HepG2 (cell line): ENCODE results near the gene ZNF148. TPM values are rescaled to one million over a fixed set of nuclear protein-coding genes. Genes with fewer than 3 reads are reported as not detected.
A peak's percentile ranks its signal among the peaks of the same experiment; 100 is the strongest.

Experiments used
- ATAD3A ChIP-seq: sonication (generic); formaldehyde crosslinking; IDR thresholded peaks from 2 replicates; pipeline ENCODE4 v1.4.0; 2020; ENCODE audit warnings: missing genetic modification reagents
- CREM ChIP-seq, 2 experiments: sonication (generic) in 1 of 2; formaldehyde crosslinking in 1 of 2; IDR thresholded peaks; 2 replicates each; pipeline versions ENCODE4 v1.4.0 to v1.6.1; 2016 to 2020; ENCODE audit warnings: antibody characterized with exemption in 1 of 2, mild to moderate bottlenecking in 1 of 2, missing genetic modification reagents in 1 of 2
- ISL2 ChIP-seq: sonication (generic); formaldehyde crosslinking; IDR thresholded peaks from 2 replicates; pipeline ENCODE4 v1.5.0; 2020; ENCODE audit warnings: missing genetic modification reagents
- KLF13 ChIP-seq: sonication (generic); formaldehyde crosslinking; IDR thresholded peaks from 2 replicates; pipeline ENCODE4 v1.4.0; 2020; ENCODE audit warnings: mild to moderate bottlenecking, missing genetic modification reagents
- KLF16 ChIP-seq, 2 experiments: sonication (generic) in 1 of 2; formaldehyde crosslinking in 1 of 2; IDR thresholded peaks; 2 replicates each; pipeline versions ENCODE4 v1.6.1 to v1.8.0; 2016 to 2023; ENCODE audit warnings: missing genetic modification reagents in 2 of 2, missing compliant biosample characterization in 1 of 2
- KLF9 ChIP-seq: IDR thresholded peaks from 2 replicates; pipeline ENCODE4 v1.6.1; 2016; ENCODE audit warnings: low read depth
- NBN ChIP-seq: fragments of 450-650 bp; conservative IDR thresholded peaks from 2 replicates; pipeline ENCODE4 v1.6.1; 2017
- NCOA2 ChIP-seq: sonication (generic); formaldehyde crosslinking; IDR thresholded peaks from 2 replicates; pipeline ENCODE4 v1.8.0; 2022; ENCODE audit warnings: inconsistent platforms
- PCBP1 ChIP-seq: fragments of 200-400 bp; formaldehyde crosslinking; IDR thresholded peaks from 2 replicates; pipeline ENCODE4 v1.6.1; 2017; ENCODE audit warnings: mild to moderate bottlenecking, low read depth, low read length, borderline replicate concordance
- TEAD3 ChIP-seq: optimal IDR thresholded peaks from 2 replicates; pipeline ENCODE3; 2016; ENCODE audit warnings: borderline replicate concordance
- ZBTB42 ChIP-seq: sonication (generic); formaldehyde crosslinking; IDR thresholded peaks from 2 replicates; pipeline ENCODE4 v1.5.0; 2020; ENCODE audit warnings: mild to moderate bottlenecking, missing genetic modification reagents
- ZIK1 ChIP-seq: sonication (generic); formaldehyde crosslinking; IDR thresholded peaks from 2 replicates; pipeline ENCODE4 v1.5.0; 2020; ENCODE audit warnings: mild to moderate bottlenecking, low read depth, missing genetic modification reagents, borderline replicate concordance
- ZMYM2 ChIP-seq: sonication (generic); formaldehyde crosslinking; IDR thresholded peaks from 2 replicates; pipeline ENCODE4 v1.8.0; 2022; ENCODE audit warnings: mild to moderate bottlenecking, missing genetic modification reagents
- ZNF121 ChIP-seq: sonication (generic); formaldehyde crosslinking; IDR thresholded peaks from 2 replicates; pipeline ENCODE4 v1.5.0; 2020; ENCODE audit warnings: mild to moderate bottlenecking, missing genetic modification reagents
- ZNF20 ChIP-seq: sonication (generic); formaldehyde crosslinking; IDR thresholded peaks from 2 replicates; pipeline ENCODE4 v1.4.0; 2020; ENCODE audit warnings: mild to moderate bottlenecking, moderate library complexity, missing genetic modification reagents
- ZNF232 ChIP-seq: sonication (generic); formaldehyde crosslinking; IDR thresholded peaks from 2 replicates; pipeline ENCODE4 v1.4.0; 2020; ENCODE audit warnings: missing genetic modification reagents, borderline replicate concordance
- ZNF296 ChIP-seq: sonication (generic); formaldehyde crosslinking; conservative IDR thresholded peaks from 2 replicates; pipeline ENCODE4 v1.5.0; 2020; ENCODE audit warnings: mild to moderate bottlenecking, missing genetic modification reagents
- ZNF749 ChIP-seq: sonication (generic); formaldehyde crosslinking; IDR thresholded peaks from 2 replicates; pipeline ENCODE4 v1.8.0; 2022; ENCODE audit warnings: mild to moderate bottlenecking, missing genetic modification reagents, moderate library complexity, borderline replicate concordance
- polyA plus RNA-seq, 8 experiments: library from polyadenylated mRNA; depleted of rRNA in 3 of 8; stranded (reverse) in 7 of 8; unstranded in 1 of 8; fragments of >200 nt; fragmentation: Illumina TruSeq in 4 of 8; extraction: Trizol in 4 of 8; gene quantifications; 2 replicates each; pipeline versions ENCODE4 v1.2.1 to v1.2.3, GENCODE V29; 2011 to 2016; ENCODE audit warnings: low read depth in 4 of 8, missing spikeins in 1 of 8, mixed read lengths in 1 of 8; ENCODE audit not compliant: insufficient read depth in 1 of 8
- total RNA-seq, 5 experiments: library from RNA; depleted of rRNA; stranded (reverse); fragments of >200 nt; fragmentation: Illumina TruSeq; extraction: Trizol; gene quantifications; 2 replicates each; pipeline ENCODE4 v1.2.3, GENCODE V29; 2016; ENCODE audit warnings: low read depth in 1 of 5
- TF ChIP-seq, protein P1 (sequence below): sonication (generic); formaldehyde crosslinking; IDR thresholded peaks from 2 replicates; pipeline ENCODE4 v1.4.0; 2020; ENCODE audit warnings: missing genetic modification reagents, low read depth, mild to moderate bottlenecking, borderline replicate concordance
- TF ChIP-seq, protein P2 (sequence below), 2 experiments: fragments of 450-650 bp in 1 of 2; sonication (generic) in 1 of 2; formaldehyde crosslinking; IDR thresholded peaks; 2 replicates each; pipeline versions ENCODE4 v1.5.0 to v1.8.0; 2020 to 2022; ENCODE audit warnings: mild to moderate bottlenecking in 1 of 2, missing genetic modification reagents in 1 of 2
- TF ChIP-seq, protein P3 (sequence below): sonication (generic); formaldehyde crosslinking; IDR thresholded peaks from 2 replicates; pipeline ENCODE4 v1.4.0; 2020; ENCODE audit warnings: missing genetic modification reagents, borderline replicate concordance
- TF ChIP-seq, protein P4 (sequence below): sonication (generic); formaldehyde crosslinking; IDR thresholded peaks from 2 replicates; pipeline ENCODE4 v1.4.0; 2020; ENCODE audit warnings: missing genetic modification reagents, borderline replicate concordance

ZNF148 gene
- total and polyA plus RNA-seq, 2 of the 13 experiments (the other 11 are each of a cell fraction or from before 2014, with no cell fraction given): 10.6 to 36.1 TPM

DNA sequence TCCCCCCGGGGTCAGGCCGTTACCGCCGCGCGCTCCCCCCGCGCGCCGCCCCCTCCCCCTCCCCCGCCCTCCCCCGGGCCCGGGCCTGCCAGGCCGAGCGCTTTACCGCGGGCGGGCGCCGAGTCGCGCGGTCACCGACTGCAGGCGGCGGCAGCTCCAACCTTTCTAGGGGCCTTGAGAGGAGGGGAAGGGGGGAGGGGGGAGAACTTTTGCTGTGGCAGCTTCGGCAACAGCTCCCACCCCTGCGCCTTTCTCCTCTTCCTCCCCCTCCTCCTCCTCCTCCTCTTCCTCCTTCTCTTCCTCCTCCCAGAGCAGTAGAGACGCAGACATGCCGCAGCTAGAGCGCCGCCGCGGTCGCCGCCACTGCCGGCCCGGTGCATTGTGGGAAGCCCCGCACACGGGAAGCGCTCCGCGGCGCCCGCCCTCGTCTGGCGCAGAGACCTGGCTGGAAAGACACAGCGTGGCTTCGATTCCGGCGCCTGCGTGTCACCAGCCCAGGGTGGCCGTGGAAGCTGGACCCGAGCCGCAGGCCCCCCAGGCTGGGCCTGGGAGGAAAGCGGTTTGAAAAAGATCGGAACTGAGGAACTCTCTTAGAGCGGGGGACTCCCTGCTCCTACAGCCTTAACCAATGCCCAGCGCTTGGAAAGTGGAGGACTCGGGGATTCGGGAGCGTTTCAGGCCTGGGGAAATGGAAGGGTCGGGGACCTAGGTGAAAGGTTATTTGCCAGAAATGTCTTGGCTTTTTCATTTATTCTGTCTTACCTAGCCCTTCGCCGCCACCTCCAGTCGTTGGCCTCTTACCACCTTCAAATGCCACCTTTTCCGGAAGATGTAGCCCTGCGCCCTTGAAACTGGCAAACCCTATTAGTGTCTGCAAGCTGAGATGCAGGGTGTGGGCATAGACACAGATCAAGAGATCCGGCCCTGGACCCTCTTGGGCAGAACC is at the start of gene ZNF148 (continued):
- TF ChIP-seq NBN: no peak
- no peak for TF ChIP-seq CREM (IDR thresholded peaks at IDR 0.05)
- TF ChIP-seq CREM (CRISPR knock-in tag; IDR thresholded peaks at IDR 0.05): no peak
- peak; percentile 75 for TF ChIP-seq PCBP1
- TF ChIP-seq ISL2: peak; percentile 61; the same call in 1 of the 2 replicates
- peak; percentile 90 for TF ChIP-seq TEAD3
- no peak for TF ChIP-seq ATAD3A (CRISPR knock-in tag)
- TF ChIP-seq ZBTB42 (CRISPR knock-in tag): peak; percentile 69; the same call in 1 of the 2 replicates
- TF ChIP-seq ZNF749 (CRISPR knock-in tag): no peak; the same call in 1 of the 2 replicates
- peak; percentile 22; the same call in 1 of the 2 replicates for TF ChIP-seq ZNF121 (CRISPR knock-in tag)
- TF ChIP-seq ZMYM2 (CRISPR knock-in tag): 0 out of 2 replicates have a peak, but pooled peaks have one; percentile 22
- TF ChIP-seq, protein P1, sequence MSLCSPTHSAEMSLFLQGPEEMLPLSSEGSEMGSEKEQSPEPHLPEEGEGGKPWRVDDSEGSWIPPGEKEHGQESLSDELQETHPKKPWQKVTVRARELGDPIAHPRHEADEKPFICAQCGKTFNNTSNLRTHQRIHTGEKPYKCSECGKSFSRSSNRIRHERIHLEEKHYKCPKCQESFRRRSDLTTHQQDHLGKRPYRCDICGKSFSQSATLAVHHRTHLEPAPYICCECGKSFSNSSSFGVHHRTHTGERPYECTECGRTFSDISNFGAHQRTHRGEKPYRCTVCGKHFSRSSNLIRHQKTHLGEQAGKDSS (CRISPR knock-in tag): peak; percentile 67; the same call in 1 of the 2 replicates
- peak in 1 of 2 experiments; percentile 84; a peak in 2 of 4 replicates for TF ChIP-seq KLF16 (CRISPR knock-in tag; IDR thresholded peaks at IDR 0.05)
- no peak for TF ChIP-seq KLF13
- no peak for TF ChIP-seq ZNF296 (CRISPR knock-in tag)
- peak; percentile 77; the same call in 1 of the 2 replicates for TF ChIP-seq ZIK1 (CRISPR knock-in tag)
- TF ChIP-seq, protein P2, sequence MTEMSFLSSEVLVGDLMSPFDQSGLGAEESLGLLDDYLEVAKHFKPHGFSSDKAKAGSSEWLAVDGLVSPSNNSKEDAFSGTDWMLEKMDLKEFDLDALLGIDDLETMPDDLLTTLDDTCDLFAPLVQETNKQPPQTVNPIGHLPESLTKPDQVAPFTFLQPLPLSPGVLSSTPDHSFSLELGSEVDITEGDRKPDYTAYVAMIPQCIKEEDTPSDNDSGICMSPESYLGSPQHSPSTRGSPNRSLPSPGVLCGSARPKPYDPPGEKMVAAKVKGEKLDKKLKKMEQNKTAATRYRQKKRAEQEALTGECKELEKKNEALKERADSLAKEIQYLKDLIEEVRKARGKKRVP (CRISPR knock-in tag; IDR thresholded peaks at IDR 0.05): peak in 1 of 2 experiments; percentile 64; a peak in 1 of 4 replicates
- TF ChIP-seq ZNF232 (CRISPR knock-in tag): peak; percentile 74; the same call in 1 of the 2 replicates
- TF ChIP-seq KLF9: no peak
- TF ChIP-seq NCOA2 (CRISPR knock-in tag): peak; percentile 50; the same call in 1 of the 2 replicates
- TF ChIP-seq, protein P3, sequence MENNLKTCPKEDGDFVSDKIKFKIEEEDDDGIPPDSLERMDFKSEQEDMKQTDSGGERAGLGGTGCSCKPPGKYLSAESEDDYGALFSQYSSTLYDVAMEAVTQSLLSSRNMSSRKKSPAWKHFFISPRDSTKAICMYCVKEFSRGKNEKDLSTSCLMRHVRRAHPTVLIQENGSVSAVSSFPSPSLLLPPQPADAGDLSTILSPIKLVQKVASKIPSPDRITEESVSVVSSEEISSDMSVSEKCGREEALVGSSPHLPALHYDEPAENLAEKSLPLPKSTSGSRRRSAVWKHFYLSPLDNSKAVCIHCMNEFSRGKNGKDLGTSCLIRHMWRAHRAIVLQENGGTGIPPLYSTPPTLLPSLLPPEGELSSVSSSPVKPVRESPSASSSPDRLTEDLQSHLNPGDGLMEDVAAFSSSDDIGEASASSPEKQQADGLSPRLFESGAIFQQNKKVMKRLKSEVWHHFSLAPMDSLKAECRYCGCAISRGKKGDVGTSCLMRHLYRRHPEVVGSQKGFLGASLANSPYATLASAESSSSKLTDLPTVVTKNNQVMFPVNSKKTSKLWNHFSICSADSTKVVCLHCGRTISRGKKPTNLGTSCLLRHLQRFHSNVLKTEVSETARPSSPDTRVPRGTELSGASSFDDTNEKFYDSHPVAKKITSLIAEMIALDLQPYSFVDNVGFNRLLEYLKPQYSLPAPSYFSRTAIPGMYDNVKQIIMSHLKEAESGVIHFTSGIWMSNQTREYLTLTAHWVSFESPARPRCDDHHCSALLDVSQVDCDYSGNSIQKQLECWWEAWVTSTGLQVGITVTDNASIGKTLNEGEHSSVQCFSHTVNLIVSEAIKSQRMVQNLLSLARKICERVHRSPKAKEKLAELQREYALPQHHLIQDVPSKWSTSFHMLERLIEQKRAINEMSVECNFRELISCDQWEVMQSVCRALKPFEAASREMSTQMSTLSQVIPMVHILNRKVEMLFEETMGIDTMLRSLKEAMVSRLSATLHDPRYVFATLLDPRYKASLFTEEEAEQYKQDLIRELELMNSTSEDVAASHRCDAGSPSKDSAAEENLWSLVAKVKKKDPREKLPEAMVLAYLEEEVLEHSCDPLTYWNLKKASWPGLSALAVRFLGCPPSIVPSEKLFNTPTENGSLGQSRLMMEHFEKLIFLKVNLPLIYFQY (CRISPR knock-in tag): no peak
- no peak for TF ChIP-seq ZNF20
- TF ChIP-seq, protein P4, sequence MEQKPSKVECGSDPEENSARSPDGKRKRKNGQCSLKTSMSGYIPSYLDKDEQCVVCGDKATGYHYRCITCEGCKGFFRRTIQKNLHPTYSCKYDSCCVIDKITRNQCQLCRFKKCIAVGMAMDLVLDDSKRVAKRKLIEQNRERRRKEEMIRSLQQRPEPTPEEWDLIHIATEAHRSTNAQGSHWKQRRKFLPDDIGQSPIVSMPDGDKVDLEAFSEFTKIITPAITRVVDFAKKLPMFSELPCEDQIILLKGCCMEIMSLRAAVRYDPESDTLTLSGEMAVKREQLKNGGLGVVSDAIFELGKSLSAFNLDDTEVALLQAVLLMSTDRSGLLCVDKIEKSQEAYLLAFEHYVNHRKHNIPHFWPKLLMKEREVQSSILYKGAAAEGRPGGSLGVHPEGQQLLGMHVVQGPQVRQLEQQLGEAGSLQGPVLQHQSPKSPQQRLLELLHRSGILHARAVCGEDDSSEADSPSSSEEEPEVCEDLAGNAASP: peak; percentile 79
